CD4-positive, alpha-beta T cell treated with Interleukin-4 for 1 hour (primary cell): ENCODE measurements around the gene TNRC6C.

Experiments used
- DNase-seq, 2 donors: peaks; one replicate each; pipeline ENCODE4 v3.0.0-alpha.2; 2020 to 2022

TNRC6C gene, protein sequence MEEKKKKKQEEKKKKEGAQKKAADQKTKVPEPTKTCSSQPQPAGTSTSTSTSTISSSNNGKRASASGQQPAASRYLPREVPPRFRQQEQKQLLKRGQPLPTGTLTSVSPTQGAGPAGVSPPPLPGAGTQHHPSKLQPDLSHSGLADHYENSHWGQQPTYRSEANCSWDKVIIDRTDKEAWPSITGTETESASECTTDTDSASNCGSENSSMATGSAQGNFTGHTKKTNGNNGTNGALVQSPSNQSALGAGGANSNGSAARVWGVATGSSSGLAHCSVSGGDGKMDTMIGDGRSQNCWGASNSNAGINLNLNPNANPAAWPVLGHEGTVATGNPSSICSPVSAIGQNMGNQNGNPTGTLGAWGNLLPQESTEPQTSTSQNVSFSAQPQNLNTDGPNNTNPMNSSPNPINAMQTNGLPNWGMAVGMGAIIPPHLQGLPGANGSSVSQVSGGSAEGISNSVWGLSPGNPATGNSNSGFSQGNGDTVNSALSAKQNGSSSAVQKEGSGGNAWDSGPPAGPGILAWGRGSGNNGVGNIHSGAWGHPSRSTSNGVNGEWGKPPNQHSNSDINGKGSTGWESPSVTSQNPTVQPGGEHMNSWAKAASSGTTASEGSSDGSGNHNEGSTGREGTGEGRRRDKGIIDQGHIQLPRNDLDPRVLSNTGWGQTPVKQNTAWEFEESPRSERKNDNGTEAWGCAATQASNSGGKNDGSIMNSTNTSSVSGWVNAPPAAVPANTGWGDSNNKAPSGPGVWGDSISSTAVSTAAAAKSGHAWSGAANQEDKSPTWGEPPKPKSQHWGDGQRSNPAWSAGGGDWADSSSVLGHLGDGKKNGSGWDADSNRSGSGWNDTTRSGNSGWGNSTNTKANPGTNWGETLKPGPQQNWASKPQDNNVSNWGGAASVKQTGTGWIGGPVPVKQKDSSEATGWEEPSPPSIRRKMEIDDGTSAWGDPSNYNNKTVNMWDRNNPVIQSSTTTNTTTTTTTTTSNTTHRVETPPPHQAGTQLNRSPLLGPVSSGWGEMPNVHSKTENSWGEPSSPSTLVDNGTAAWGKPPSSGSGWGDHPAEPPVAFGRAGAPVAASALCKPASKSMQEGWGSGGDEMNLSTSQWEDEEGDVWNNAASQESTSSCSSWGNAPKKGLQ (N-terminal part only)

DNA sequence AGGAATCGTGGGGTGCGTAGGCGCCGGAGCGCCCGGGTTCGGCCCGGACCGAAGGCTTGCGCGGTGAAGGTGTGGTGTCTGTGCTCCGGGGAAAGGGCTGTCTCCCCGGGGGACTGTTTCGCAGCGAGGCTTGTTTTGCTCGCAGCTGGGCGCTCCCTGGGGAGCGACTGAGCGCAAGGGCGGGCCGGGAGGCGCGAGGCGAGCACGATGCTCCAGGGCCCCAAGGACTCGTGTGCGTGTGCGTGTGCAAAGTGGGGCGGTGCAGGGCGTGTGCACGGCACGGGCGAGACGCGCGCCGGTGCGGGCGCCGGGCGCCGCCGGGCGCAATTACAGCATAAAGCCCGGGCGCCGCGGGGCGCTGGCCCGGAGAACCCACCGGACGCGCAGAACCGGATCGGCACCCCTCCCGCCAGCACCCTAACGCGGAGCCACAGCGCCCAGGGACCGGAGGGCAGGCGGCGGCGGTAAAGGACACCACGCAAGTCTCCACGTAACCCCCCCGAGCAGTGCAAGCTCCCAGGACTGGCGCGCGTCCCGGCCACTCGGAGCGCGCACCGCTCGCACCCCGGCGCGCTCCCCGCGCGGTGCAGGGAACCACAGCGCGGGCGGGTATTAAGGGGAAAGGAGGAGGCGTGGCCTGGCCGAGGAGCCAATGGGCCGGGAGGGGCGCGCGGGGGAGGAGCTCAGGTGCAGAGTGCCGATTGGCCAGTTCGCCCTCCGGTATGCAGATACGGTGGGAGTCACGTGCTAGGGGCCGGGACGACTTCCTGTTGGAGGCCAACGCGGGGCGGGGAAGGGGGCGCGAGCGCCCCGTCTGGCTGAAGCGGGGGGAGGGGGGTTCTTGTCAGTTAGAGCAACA lies at the start of gene TNRC6C:
TSS of gene TNRC6C (plus strand) at position 847 of the 859 bp plus-strand sequence. CDS start 45,504 bp downstream, outside the sequence.
- DNase-seq, result peak; percentile 100

DNA sequence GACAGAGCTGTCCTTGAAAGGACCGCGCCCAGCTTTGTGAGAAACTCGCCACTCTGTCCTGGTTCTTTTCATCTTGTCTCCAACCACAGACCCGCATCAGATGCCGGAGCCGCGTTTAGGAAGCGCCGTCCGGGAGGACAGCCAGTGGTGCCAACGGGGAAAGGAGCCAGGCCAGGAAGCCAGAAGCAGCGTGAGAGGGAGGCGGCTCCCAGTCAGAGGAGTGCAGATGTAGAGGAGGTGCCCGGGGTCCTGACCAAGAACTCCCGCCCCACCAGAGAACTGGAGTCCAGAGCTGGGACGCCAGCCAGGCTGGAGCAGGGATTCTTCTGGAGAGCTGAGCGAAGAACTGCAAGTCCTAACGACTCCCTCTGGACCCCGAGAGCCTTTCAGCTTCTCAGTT lies 49.3 kb upstream of the TNRC6C start:
- no peak for DNase-seq

DNA sequence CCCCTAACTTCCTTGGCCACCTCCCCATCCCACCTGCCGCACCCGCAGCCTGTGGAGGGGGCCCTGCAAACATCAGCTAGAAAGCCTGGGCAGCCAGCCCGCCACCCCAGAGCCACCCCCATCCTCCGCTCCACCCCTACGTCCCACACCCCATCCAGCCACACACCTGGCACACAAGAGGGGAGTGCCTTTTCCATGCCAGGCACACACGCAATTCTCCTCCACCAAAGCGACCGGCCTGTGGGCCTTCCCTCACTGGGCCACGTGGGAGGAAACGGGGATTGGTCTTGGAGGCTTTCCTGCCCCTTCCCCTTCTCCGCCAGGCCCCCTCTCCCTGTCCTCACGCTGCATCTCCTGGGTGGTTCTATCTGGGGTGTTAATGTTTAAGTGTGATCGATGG lies 48.7 kb upstream of the TNRC6C start:
- DNase-seq, result no peak

DNA sequence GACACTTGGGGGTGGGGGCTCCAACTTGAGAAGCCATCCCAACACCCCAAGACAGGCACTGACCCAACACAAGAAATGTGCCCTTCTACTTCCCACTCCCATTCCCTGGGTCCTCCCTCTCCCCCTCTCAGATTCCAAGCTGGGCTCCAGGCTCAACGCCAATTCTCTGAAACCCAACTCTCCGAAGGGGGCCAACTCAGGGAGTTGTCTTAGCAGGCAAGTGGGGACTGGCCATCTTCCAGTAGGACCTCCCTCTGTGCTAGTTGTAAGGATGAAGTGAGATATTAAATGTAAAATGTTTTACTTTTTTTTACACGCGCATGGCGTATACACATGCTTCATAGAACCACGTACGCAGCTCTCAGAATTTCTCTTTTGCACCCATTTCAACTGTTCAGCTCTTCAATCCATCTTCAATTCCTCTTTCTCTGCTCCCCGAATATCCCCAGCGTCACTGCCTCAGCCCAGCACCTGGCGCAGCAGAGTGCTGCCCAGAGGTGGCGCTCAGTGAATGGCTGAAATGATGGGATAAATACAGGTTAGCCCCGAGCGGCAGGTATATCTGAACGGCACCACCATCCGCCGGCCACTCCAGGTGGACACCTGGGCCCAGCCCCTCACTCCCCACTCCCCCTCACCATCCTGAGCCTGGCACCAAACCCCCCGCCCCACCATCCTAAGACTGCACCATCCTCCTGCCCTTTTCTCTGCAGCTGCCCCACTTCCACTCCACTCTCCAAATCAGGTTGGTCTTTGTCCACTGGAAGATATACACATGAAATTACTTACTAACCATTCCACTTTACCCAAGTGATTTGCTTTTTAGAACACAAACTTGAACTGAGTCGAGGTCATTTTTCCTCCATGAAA lies 43.9 kb upstream of the TNRC6C start:
- no peak for DNase-seq

DNA sequence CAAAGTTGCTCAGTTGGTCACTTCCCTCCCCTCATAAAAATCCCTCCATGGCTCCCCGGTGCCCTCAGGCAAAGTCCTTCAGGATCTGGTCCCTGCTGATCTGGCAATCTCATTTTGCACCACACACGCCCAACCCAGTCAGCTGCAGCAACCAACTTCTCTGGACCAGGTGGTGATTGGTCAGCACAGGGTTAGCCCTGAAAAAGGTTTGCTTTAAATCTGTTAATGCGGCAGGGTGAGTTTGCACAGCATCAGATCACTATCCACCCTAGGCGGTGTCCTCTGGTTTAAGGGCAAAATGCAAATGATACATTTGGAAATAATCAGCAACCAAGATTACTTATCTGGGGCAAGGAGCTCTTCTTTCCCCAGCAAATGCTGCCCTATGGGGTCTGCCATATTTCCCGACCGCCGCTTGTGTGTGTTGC lies 42.9 kb upstream of the TNRC6C start:
- DNase-seq, result no peak

DNA sequence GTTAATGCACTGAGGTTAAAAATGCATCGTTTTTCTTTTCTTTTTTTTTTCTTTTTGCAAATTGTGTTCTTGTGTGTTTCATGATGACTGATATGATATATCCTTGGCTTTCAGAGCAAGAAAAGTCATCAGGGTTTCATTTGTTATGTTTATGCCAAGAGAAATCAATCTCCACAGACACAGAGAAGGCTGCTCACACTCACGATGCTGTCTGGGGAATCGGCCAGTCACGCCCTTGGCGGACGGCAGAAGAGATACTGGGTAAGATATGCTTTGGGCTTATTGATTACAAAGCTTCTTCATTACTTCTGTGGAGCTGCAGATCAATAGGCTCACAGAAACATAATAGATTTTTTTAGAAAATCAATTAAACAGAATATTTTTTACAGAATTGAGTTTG lies 42.2 kb upstream of the TNRC6C start:
- no peak for DNase-seq

DNA sequence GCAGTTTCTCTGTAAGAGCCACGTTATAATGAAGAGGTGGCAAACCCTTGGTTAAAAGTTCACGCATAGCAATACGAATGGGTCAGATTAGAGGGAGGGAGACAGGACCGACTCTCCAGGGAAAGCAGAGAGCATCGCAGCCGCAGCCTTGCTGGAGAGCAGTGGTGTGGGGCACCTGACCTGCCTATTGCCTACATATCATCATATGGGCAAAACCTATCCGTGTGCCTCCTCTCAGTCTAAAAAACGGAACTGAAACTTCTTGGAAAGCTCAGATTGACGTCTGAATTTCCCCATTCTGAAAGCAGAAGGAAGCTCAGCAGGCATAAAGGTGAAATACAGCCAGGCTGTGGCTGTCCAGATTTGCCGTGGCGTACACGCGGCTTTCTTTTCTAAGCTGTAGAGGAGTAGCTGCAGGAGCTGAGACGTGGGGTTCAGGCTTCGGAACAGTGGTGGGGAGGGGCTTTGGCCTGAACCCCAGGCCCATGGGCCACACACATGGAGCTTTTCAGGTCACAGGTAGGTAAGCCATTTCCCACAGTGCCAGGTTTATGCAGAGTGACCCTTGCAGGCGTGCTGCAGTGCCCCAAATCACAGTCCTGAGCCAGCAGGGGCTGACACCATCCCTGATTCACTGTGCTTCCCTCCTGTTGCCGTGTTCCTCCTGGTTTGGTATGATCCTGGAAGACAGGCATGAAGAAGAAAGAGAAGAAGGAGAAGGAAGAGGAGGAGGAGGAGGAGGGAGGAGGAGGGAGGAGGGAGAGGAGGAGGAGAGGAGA lies 41.6 kb upstream of the TNRC6C start:
- peak; percentile 35 to 69 for DNase-seq

DNA sequence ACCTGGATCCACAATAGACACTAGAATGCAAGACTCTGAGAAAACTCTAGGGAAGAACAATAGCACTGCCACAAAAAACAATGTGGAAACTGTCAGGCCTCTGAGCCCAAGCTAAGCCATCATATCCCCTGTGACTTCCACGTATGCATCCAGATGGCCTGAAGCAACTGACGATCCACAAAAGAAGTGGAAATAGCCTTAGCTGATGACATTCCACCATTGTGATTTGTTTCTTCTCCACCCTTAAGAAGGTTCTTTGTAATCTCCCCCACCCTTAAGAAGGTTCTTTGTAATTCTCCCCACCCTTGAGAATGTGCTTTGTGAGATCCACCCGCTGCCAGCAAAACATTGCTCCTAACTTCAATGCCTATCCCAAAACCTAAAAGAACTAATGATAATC lies 39.2 kb upstream of the TNRC6C start:
- DNase-seq, result no peak

DNA sequence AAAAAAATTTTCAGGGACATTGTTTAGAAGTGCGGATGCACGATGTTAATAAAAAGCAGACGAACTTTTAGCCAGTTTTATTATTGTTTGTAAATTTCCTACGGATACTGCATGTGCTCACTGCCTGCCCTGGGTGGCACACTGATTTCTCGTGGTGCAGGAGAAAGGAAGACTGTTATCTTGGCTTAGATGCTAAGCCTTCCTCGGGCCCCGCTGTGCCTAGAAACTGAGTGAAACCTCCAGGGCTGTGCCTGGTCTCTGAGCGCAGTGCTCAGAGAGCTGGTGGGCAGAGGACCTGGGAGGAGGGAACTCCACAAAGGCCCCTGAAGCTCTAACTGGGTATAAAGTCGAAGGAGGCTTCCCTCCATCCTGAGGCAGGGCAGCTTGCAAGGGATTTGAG lies 35.4 kb upstream of the TNRC6C start:
- no peak for DNase-seq

DNA sequence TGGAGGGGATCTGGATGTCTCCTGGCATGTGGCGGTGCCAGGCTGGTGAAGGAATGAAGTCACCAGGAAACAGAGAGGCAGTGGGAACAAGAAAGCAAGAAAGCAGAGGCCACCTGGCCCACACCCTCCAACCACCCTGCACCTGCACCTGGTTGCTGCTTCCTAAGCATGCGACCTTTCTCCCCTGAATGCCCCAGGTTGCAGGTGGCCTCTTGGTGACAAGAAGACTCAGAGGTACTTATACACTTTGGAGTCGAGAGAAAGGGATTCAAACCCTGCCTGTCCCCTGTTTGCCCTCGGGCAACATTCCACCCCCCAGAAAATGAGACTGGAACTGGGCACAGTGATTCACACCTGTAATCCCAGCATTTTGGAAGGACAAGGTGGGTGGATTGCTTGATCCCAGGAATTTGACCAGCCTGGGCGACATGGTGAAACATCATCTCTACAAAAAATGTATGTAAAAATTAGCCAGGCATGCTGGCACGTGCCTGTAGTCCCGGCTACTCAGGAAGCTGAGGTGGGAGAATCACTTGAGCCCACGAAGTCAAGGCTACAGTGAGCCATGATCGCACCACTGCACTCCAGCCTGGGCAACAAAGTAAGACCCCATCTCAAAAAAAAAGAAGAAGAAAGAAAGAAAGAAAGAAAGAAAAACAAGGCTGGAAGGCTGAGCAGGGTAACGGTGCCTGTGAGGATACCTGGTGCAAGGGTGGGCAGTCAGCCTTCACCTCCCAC lies 34.6 kb upstream of the TNRC6C start:
- no peak for DNase-seq

DNA sequence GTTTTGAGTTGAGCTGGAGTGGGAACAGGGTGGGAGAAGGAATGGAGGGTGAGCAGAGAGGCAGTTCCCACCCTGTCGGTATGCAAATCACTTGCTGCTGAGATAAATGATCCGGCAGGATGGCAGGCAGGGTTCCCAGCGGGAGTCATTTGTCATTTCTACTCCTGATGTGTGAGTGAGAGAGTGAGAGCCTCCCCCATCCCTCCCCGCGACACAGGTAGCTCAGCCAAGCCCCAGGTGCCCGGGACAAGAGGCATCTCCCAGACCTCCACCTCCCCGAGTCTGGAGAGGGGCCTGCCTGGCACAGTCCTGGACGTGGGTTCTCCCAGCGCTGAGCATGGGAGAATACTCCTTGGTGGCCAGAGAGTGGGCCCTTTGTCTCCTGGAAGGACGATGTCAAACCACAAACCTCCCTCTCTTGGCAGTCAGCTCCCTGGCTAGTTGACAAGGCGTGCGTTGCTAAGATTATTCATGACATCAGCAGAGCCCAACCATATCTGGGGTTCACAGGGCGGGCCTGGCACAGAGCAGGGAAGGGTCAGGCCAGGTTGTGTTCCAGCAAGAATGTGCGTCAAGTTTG lies 33.7 kb upstream of the TNRC6C start:
- DNase-seq, result no peak

DNA sequence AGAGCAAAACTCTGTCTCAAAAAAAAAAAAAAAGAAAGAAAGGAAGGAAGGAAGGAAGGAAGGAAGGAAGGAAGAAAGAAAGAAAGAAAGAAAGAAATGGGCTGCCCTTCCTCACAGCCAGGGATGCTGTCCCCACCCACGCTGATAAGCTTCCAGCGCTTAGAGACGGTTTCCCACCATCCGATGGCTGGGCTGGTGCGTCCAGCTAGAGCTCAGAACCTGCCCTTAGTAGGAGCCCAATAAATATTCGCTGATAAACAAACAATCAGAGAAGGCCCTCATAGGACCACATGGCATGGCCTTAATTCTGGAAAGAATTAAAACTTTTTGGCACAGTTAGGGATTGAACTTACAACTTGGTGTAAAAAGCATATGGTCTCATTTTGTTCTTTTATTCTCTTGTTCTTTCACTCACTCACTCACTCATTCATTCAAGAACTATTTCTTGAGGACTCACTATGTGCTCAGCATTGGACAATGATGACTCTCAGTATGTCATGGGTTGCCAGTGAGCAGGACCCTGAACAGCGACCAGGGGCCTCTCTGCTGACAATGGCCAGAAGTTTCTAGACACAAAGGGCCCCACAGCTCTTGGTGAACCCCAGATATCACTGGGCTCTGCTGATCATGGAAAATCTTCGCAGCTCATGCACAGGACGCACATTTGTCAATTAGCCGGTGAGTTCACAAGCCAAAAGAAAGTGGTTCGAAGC lies 32.5 kb upstream of the TNRC6C start:
- DNase-seq, result no peak

DNA sequence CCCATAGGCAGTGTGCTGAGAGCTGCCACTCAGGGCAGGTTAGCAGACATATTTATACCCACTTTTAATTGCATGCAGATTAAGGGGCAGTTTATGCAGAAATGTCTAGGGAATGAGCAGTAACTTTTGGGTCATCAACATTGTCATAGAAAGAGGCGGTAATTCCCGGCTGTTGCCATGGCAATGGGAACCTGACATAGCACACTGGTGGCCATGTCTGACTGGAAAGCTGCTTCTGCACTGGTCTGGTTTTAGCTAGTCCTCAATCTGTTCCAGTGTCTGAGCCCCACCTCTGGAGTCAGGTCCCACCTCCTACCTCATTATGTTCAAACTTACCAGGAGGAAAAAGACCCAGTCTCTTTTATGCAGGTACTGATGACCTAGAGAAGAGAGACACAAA lies 31.5 kb upstream of the TNRC6C start:
- no peak for DNase-seq

DNA sequence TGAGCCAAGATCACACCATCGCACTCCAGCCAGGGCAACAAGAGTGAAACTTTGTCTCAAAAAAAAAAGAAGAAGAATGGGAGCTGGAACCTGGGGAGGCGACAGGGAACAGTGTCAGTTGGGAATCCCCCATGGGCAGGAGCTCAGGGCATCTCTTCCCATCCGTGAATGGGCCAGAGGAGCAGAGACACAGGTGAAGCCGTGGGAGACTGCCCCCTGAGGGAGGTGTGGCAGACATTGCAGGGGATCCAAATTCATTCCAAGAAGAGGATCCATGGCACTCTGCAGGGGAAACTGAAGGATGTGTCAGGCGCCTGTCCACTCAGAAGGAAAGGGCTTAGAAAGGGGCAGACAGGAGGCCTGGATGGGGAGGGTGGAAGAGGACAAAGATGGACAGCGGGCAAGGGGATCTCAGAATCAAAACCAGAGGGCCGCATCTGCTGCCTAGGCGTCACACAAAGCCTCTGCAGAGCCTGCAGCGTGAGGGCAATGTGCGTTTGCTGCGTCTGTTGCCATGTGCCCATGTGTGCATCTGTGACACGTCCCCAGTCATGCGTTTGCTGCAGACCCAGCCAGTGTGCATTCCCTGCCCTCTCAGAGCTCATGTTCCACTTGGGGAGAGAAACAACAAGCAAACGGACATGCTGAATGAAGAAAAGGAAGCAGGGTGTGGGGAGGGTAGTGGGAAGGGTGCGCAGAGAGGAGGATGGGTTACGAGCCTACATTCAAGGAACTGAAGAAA lies 30.6 kb upstream of the TNRC6C start:
- DNase-seq, result no peak

DNA sequence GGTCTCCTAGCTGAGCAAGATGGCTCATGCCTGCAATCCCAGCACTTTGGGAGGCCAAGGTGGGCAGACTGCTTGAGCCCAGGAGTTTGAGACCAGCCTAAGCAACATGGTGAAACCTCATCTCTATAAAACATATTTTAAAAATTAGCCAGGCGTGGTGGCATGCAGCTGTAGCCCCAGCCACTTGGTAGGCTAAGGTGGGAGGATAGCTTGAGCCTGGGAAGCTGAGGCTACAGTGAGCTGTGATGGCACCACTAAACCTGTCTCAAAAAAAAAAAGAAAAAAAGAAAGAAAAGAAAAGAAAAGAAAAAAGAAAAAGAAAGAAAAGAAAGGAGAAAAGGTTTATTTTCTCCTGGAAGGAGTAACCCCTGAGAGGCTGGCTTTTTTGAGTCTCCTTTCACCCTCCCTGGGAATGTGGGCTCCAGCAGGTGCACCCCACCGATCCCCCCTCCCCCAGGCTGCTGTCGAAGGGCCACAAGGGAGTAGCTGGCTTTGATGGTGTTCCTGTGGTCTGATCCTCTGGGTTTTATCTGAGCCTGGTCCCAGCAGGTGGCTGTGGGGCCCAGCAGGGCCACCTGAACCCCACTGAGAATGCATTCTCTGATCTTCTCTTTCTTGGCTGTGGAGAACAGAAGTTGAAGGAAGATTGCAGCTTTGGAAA lies 29.9 kb upstream of the TNRC6C start:
- DNase-seq, result no peak

DNA sequence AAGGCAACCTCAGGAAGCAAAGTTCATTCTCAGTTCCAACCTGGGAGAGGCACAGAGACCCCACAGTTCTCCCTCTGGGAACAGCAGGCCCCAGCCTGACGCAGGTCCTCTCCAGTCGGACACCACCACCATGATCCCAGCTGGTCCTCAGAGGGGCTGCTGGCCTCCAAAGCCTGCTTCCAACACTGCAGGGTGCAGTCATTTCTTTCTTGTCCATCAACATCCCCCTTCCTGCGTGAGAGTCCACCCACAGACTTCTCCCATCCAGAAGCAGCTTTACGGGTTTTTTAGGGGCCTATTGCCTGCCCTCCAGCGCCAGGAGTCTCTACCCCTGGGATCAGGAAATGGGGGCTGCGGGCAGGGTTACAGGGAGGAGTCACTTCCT lies 29.3 kb upstream of the TNRC6C start:
- no peak for DNase-seq

DNA sequence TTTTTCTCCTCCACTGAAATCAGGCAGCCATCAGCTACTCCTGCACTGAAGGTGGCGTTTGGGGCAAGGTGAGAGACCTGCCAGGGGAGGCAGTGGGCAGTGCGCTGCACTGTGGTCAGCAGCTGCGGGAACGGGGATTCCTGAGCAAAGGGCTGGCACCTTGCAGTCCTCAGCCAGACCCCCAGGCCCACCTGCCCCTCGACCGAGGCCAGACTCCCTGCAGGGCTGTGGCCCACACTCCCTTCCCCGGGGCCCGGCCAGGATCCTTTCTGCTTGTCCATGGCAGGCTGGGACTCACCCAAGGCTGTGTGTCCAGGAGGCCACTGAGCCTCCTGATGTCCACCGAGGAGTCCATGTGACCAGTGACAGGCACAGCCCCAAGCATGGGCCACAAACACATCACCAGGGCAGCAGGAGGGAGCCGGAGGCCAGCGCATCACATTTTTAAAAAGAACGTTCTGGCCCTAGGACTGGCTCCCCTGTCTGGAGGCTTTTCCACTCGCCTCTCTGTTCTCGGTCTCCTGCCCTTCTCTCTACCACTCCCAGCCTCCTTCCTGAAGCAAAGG lies 28.5 kb upstream of the TNRC6C start:
- DNase-seq, result no peak
